OCI-LY3 (cell line): Measurements from ENCODE around the gene ZDHHC24.

Experiments used
- EZH2phosphoT487 ChIP-seq: fragments of 200-600 bp; shearing (Covaris generic); IDR thresholded peaks from 2 replicates; pipeline ENCODE4 v1.6.1; 2018; ENCODE audit warnings: antibody characterized with exemption, mixed run types, low read depth
- TF ChIP-seq, protein P1 (sequence below): fragments of 200-600, 300-600 bp; sonication (generic); IDR thresholded peaks from 2 replicates; pipeline ENCODE4 v1.5.1; 2014; ENCODE audit warnings: antibody characterized with exemption, low read length, low read depth

DNA sequence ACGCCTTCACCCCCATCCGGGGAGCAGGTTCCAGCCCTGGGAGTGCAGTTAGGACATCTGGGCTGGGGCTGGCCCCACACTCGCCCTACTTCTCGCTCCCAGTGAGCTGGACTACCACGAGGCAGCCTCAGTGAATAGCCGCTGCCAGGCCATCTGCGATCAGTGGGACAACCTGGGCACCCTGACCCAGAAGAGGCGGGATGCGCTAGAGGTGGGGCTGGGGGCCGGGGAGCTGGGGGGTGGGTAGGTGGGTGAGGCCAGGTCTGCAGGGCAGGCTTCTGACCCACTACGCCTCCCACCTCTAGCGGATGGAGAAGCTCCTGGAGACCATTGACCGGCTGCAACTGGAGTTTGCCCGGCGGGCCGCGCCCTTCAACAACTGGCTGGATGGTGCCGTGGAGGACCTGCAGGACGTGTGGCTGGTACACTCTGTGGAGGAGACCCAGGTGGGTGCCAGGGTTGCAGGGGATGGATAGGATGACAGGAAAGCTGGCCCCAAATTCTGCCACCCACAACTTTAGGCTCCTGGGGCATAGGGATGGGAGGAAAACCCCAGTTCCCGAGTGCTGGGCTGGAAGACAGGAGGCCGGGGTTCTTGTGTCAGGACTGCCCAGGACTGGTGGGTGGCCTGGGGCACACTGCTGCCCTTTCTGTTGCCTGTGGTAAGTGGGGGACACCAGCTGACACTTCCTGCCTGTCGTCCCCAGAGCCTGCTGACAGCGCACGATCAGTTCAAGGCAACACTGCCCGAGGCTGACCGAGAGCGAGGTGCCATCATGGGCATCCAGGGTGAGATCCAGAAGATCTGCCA is 14.2 kb upstream of the ZDHHC24 start:
- TF ChIP-seq, protein P1, sequence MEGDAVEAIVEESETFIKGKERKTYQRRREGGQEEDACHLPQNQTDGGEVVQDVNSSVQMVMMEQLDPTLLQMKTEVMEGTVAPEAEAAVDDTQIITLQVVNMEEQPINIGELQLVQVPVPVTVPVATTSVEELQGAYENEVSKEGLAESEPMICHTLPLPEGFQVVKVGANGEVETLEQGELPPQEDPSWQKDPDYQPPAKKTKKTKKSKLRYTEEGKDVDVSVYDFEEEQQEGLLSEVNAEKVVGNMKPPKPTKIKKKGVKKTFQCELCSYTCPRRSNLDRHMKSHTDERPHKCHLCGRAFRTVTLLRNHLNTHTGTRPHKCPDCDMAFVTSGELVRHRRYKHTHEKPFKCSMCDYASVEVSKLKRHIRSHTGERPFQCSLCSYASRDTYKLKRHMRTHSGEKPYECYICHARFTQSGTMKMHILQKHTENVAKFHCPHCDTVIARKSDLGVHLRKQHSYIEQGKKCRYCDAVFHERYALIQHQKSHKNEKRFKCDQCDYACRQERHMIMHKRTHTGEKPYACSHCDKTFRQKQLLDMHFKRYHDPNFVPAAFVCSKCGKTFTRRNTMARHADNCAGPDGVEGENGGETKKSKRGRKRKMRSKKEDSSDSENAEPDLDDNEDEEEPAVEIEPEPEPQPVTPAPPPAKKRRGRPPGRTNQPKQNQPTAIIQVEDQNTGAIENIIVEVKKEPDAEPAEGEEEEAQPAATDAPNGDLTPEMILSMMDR, result no peak
- TF ChIP-seq EZH2phosphoT487, result no peak
